Retinal pigment epithelial cell (primary cell): ENCODE results near the gene SELENOI.

Experiments used
- DNase-seq: peaks from one replicate; pipeline ENCODE4 v3.0.0-alpha.2; 2010; ENCODE audit warnings: low read depth
- H3K4me3 ChIP-seq: 2 replicates; pipeline ENCODE4 v1.5.1; 2011; ENCODE audit warnings: mild to moderate bottlenecking, low read length, control low read depth, moderate library complexity
- CTCF ChIP-seq: conservative IDR thresholded peaks from 2 replicates; pipeline ENCODE4 v1.5.1; 2011; ENCODE audit warnings: low read depth, low read length, control low read depth, inconsistent platforms

The SELENOI gene

GRCh38 chr2:26399771-26400376, 53.9 kb downstream of the SELENOI start:
- H3K4me3 ChIP-seq = no peak overlapping the region
- no peak for DNase-seq
- no peak for TF ChIP-seq CTCF

GRCh38 chr2:26400723-26401122, 54.8 kb downstream of the SELENOI start:
- no peak overlapping the region for H3K4me3 ChIP-seq
- no peak for DNase-seq
- no peak for TF ChIP-seq CTCF

GRCh38 chr2:26401739-26402541, 56.0 kb downstream of the SELENOI start, which contains the start of gene DRC1:
DRC1 (plus strand) TSS chr2:26401920; CDS start chr2:26401990, 70 bp downstream.
- H3K4me3 ChIP-seq = peak within 1 kb of the TSS; percentile 57
- DNase-seq = peak; percentile 18
- TF ChIP-seq CTCF = peak; percentile 12

- H3K4me3 ChIP-seq = no peak overlapping the region
- no peak for TF ChIP-seq CTCF
Observed at GRCh38 chr2:26407526-26407925, 61.6 kb downstream of the SELENOI start.

GRCh38 chr2:26409785-26410184, 63.8 kb downstream of the SELENOI start:
- no peak for TF ChIP-seq CTCF
- H3K4me3 ChIP-seq = no peak overlapping the region
- no peak for DNase-seq

More at GRCh38 chr2:26407526-26407925, 61.6 kb downstream of the SELENOI start:
- DNase-seq = no peak

GRCh38 chr2:26410764-26411243, 64.9 kb downstream of the SELENOI start:
- H3K4me3 ChIP-seq = no peak overlapping the region
- TF ChIP-seq CTCF = no peak
- no peak for DNase-seq

- no peak for DNase-seq
- no peak for TF ChIP-seq CTCF
Observed at GRCh38 chr2:26411419-26411818, 65.5 kb downstream of the SELENOI start.

More at GRCh38 chr2:26411419-26411818, 65.5 kb downstream of the SELENOI start:
- no peak overlapping the region for H3K4me3 ChIP-seq
